DOHH2 (cell line): ENCODE measurements around the gene ATG9B.

ENCODE experiments used
- H3F3A ChIP-seq: fragments of 200-600 bp; sonication (generic), shearing (Covaris generic); 2 replicates; pipeline ENCODE4 v1.6.0; 2016; ENCODE audit warnings: antibody characterized with exemption, mild to moderate bottlenecking; ENCODE audit not compliant: control insufficient read depth, insufficient read depth
- H3K27ac ChIP-seq: fragments of 200-600 bp; sonication (generic); 2 replicates; pipeline ENCODE4 v1.5.1; 2014; ENCODE audit warnings: low read depth, mild to moderate bottlenecking, low read length, moderate library complexity
- H3K27me3 ChIP-seq: fragments of 200-600 bp; sonication (generic); 2 replicates; pipeline ENCODE4 v1.6.1; 2014; ENCODE audit warnings: mild to moderate bottlenecking, low read length, mixed read lengths; ENCODE audit not compliant: control insufficient read depth
- H3K36me3 ChIP-seq: fragments of 200-600 bp; sonication (generic); 2 replicates; pipeline ENCODE4 v1.6.1; 2014; ENCODE audit warnings: mild to moderate bottlenecking, low read length, moderate library complexity, mixed read lengths; ENCODE audit not compliant: control insufficient read depth
- H3K4me1 ChIP-seq: fragments of 200-600 bp; sonication (generic); 2 replicates; pipeline ENCODE4 v1.6.1; 2014; ENCODE audit warnings: mild to moderate bottlenecking, low read length, mixed read lengths; ENCODE audit not compliant: control insufficient read depth
- H3K4me2 ChIP-seq: fragments of 200-600 bp; sonication (generic); 2 replicates; pipeline ENCODE4 v1.6.0; 2014; ENCODE audit warnings: mild to moderate bottlenecking, low read length, moderate library complexity
- H3K4me3 ChIP-seq: fragments of 200-600 bp; sonication (generic); 2 replicates; pipeline ENCODE4 v1.5.1; 2014; ENCODE audit warnings: mild to moderate bottlenecking, low read length, mixed read lengths
- H3K79me2 ChIP-seq: fragments of 200-600 bp; sonication (generic); 2 replicates; pipeline ENCODE4 v1.6.1; 2014; ENCODE audit warnings: mild to moderate bottlenecking, low read length, mixed read lengths; ENCODE audit not compliant: control insufficient read depth
- H3K9me2 ChIP-seq: fragments of 200-600 bp; sonication (generic); replicated peaks from 2 replicates; pipeline ENCODE4 v1.6.1; 2014; ENCODE audit warnings: mild to moderate bottlenecking, low read length, mixed read lengths; ENCODE audit not compliant: control insufficient read depth
- H3K9me3 ChIP-seq: fragments of 200-600 bp; sonication (generic); 2 replicates; pipeline ENCODE4 v1.6.1; 2014; ENCODE audit warnings: antibody characterized with exemption, low read length, mixed read lengths; ENCODE audit not compliant: control insufficient read depth, insufficient read depth
- H4K20me1 ChIP-seq: fragments of 200-600 bp; sonication (generic); 2 replicates; pipeline ENCODE4 v1.6.0; 2014; ENCODE audit warnings: low read depth, mild to moderate bottlenecking, antibody characterized with exemption, low read length, moderate library complexity; ENCODE audit not compliant: control insufficient read depth, insufficient read depth
- CTCF ChIP-seq: fragments of 200-600 bp; sonication (generic); IDR thresholded peaks from one replicate; pipeline ENCODE4 v1.5.1; 2014; ENCODE audit warnings: antibody characterized with exemption, mild to moderate bottlenecking, low read depth, low read length; ENCODE audit not compliant: poor library complexity, severe bottlenecking
- EZH2phosphoT487 ChIP-seq: fragments of 200-600 bp; sonication (generic); IDR thresholded peaks from 2 replicates; pipeline ENCODE4 v1.6.1; 2017; ENCODE audit warnings: borderline replicate concordance, mild to moderate bottlenecking, antibody characterized with exemption, low read length, moderate library complexity, mixed read lengths

Gene ATG9B

GRCh38 chr7:151058781-151059366, 34.6 kb upstream of the ATG9B start:
- no peak for TF ChIP-seq CTCF
- TF ChIP-seq EZH2phosphoT487, result no peak
- Histone ChIP-seq H3K9me3 (no peaks in the 10 kb centered on the region), H3K36me3 (peaks cover 20% of the 10 kb centered on the region), H3F3A (peaks cover 7% of the 10 kb centered on the region), H3K9me2 (no peaks in the 10 kb centered on the region), H4K20me1 (peaks cover 7% of the 10 kb centered on the region; the same call in 1 of the 2 replicates), H3K4me1 (peaks cover 31% of the 10 kb centered on the region), H3K79me2 (peaks cover 30% of the 10 kb centered on the region), H3K27ac (peak overlapping the region; percentile 61), H3K4me3 (peak overlapping the region; percentile 89), H3K27me3 (no peaks in the 10 kb centered on the region), H3K4me2 (peak overlapping the region; percentile 97)

GRCh38 chr7:151057989-151058780, 33.9 kb upstream of the ATG9B start:
- H4K20me1 ChIP-seq, result peaks cover 7% of the 10 kb centered on the region; the same call in 1 of the 2 replicates
- peak overlapping the region; percentile 61 for H3K27ac ChIP-seq
- H3K79me2 ChIP-seq, result peaks cover 30% of the 10 kb centered on the region
- H3K4me3 ChIP-seq, result peak overlapping the region; percentile 89
- peaks cover 33% of the 10 kb centered on the region for H3K4me1 ChIP-seq
- TF ChIP-seq EZH2phosphoT487 (no peak), CTCF (no peak)
- peak overlapping the region; percentile 97 for H3K4me2 ChIP-seq
- H3K36me3 ChIP-seq, result peaks cover 19% of the 10 kb centered on the region
- H3K9me3 ChIP-seq, result no peaks in the 10 kb centered on the region
- H3K9me2 ChIP-seq, result no peaks in the 10 kb centered on the region
- peaks cover 7% of the 10 kb centered on the region for H3F3A ChIP-seq
- no peaks in the 10 kb centered on the region for H3K27me3 ChIP-seq

- no peaks in the 10 kb centered on the region for H3K9me2 ChIP-seq
- H3F3A ChIP-seq, result peaks cover 7% of the 10 kb centered on the region
- no peaks in the 10 kb centered on the region for H3K9me3 ChIP-seq
- H3K79me2 ChIP-seq, result peaks cover 30% of the 10 kb centered on the region
- H3K4me3 ChIP-seq, result peak within 1 kb of the TSS; percentile 89
- peak within 1 kb of the TSS; percentile 61 for H3K27ac ChIP-seq
- peaks cover 16% of the 10 kb centered on the region for H3K36me3 ChIP-seq
- peaks cover 7% of the 10 kb centered on the region; the same call in 1 of the 2 replicates for H4K20me1 ChIP-seq
- H3K4me1 ChIP-seq, result peaks cover 34% of the 10 kb centered on the region
- TF ChIP-seq EZH2phosphoT487, result no peak
- TF ChIP-seq CTCF, result no peak
- H3K27me3 ChIP-seq, result no peaks in the 10 kb centered on the region
- peak within 1 kb of the TSS; percentile 97 for H3K4me2 ChIP-seq
These were observed 33.3 kb upstream of the ATG9B start, which contains the start of gene CDK5 for GRCh38 chr7:151057506-151057988. CDK5 (minus strand) TSS chr7:151057897; CDS start chr7:151057848, 49 bp downstream.
